Measurements from ENCODE around the gene GHITM.

Gene GHITM

DNA sequence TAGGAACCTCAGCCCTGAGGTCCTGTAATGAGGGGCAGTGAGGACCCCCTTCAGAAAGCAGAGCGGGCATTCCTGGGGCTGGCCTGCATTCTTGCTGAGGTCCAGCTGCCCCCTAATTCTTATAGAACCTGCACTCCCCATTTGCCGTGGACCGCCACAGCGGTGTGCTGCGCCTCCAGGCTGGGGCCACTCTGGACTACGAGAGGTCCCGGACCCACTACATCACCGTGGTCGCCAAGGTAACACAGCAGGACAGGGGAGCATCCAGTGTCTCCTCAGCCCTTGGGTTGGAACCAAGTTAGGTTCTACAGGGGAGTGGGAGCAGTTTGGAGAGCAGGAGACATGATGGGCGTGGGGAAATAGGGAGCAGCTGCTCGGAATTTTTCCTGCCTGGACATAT lies 62.4 kb downstream of the GHITM start:
- no peak for DNase-seq

DNA sequence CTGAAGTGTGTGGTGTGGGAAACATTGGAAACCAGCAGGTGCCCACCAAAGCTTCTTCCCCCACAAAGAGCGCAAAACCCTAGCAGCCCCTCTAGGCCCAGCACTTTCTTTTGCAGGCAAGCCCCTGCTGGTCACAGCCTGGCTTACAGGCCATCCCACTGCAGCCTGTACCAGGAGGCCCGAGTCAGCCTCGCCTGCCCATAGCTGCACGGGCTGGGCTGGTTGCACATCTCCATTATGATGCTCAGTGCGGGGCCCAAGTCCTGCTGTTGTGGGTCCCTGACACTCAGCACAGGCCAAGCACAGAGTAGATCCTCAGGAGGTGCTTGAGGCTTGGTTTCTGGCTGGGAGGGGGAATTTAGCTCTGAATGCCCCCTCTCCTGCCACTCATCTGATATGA lies 63.0 kb downstream of the GHITM start:
- DNase-seq, result no peak

Data from activated CD4-positive, alpha-beta T cell treated with anti-CD3 and anti-CD28 coated beads, Interleukin-2, amount 50 U/mL, for 16 hours (primary cell).